SW480 (cell line): ENCODE measurements around the gene FLVCR1.

Experiments used
- DNase-seq: peaks from one replicate; pipeline ENCODE4 v3.0.0-alpha.2; 2016; ENCODE audit warnings: low spot score

The FLVCR1 gene

GRCh38 chr1:212915245-212916091 is 57.4 kb downstream of the FLVCR1 start:
- DNase-seq, result no peak

GRCh38 chr1:212916481-212917133 is 58.5 kb downstream of the FLVCR1 start:
- DNase-seq, result no peak

GRCh38 chr1:212917134-212917485 is 59.0 kb downstream of the FLVCR1 start:
- no peak for DNase-seq

GRCh38 chr1:212917858-212918257 is 59.8 kb downstream of the FLVCR1 start:
- no peak for DNase-seq

- DNase-seq, result no peak
These were observed 60.7 kb downstream of the FLVCR1 start for GRCh38 chr1:212918824-212919223.

GRCh38 chr1:212920246-212920645 is 62.2 kb downstream of the FLVCR1 start:
- no peak for DNase-seq

- DNase-seq, result no peak
These were observed 62.8 kb downstream of the FLVCR1 start for GRCh38 chr1:212920896-212921295.

GRCh38 chr1:212922016-212922415 is 63.9 kb downstream of the FLVCR1 start:
- DNase-seq, result no peak

GRCh38 chr1:212926372-212926771 is 68.3 kb downstream of the FLVCR1 start:
- DNase-seq, result no peak

- no peak for DNase-seq
These were observed 70.5 kb downstream of the FLVCR1 start for GRCh38 chr1:212928323-212929291.

- no peak for DNase-seq
These were observed 73.1 kb downstream of the FLVCR1 start for GRCh38 chr1:212930986-212931678.

GRCh38 chr1:212933815-212934471 is 75.9 kb downstream of the FLVCR1 start:
- no peak for DNase-seq

- no peak for DNase-seq
These were observed 77.4 kb downstream of the FLVCR1 start for GRCh38 chr1:212935387-212935981.

- DNase-seq, result no peak
These were observed 79.0 kb downstream of the FLVCR1 start for GRCh38 chr1:212937034-212937433.

- DNase-seq, result no peak
These were observed 80.8 kb downstream of the FLVCR1 start for GRCh38 chr1:212938846-212939245.

GRCh38 chr1:212941452-212941851 is 83.4 kb downstream of the FLVCR1 start:
- no peak for DNase-seq

- no peak for DNase-seq
These were observed 84.8 kb downstream of the FLVCR1 start for GRCh38 chr1:212942679-212943392.

GRCh38 chr1:212943393-212943710 is 85.3 kb downstream of the FLVCR1 start:
- no peak for DNase-seq

- no peak for DNase-seq
These were observed 86.3 kb downstream of the FLVCR1 start for GRCh38 chr1:212944229-212944901.

- no peak for DNase-seq
These were observed 87.0 kb downstream of the FLVCR1 start for GRCh38 chr1:212945056-212945455.
